DLD1 (cell line): ENCODE data around the gene CAPN9.

Source experiments
- in situ Hi-C: cut with HindIII; loops from 2 replicates; pipeline ENCODE4 v1.10.0; 2017; ENCODE audit warnings: low sequenced_read_pairs

CAPN9 gene

DNA sequence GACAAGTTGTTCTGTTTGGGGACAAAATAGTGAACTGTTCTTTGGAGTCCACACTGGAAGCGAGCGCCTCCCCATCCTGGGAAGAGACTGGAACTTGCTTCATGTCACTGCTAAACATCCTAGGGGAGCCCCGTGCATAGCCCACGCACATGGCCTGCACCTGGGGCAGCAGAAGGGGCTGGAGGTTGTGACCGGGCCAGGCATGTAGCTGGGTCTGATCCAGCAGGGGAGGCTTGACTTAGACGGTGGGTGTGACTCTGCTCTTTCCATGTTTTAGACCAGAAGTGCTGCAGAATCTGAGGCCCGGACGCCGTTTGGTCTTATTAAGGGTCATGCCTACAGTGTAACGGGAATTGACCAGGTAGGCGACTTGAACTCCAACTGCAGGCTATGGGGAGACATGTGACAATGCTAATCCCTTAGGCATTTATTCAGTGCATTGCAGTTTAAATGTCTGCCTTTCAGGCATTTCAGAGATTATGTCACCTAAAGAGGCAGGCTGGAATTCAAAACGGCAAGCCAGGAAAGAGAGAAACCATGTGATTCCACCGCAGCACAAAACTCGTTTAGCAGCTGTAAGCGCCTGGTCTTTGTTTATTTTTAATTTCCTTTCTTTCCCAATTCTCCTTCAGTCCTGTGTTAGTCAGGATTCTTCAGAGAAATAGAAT is 21.8 kb downstream of the CAPN9 start:
- in situ Hi-C loops: no loop called here

DNA sequence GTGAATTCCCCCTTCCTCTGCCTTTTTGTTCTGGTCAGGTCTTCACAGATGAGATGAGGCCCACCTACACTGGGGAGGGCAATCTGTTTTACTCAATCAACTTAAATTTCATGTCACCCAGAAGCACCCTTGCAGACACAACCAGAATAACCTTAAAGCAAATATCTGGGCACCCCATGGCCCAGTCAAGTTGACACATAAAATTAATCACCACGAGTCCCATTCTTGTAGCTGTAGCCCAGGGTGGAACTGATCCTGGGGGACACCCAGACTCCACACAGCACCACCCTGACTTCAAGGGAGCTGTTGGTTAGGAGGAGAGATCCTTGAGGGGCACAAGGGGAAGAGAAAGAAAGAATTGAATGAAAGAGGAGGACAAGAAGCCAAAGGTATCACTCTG is 23.1 kb downstream of the CAPN9 start:
- in situ Hi-C loops: no loop called here

DNA sequence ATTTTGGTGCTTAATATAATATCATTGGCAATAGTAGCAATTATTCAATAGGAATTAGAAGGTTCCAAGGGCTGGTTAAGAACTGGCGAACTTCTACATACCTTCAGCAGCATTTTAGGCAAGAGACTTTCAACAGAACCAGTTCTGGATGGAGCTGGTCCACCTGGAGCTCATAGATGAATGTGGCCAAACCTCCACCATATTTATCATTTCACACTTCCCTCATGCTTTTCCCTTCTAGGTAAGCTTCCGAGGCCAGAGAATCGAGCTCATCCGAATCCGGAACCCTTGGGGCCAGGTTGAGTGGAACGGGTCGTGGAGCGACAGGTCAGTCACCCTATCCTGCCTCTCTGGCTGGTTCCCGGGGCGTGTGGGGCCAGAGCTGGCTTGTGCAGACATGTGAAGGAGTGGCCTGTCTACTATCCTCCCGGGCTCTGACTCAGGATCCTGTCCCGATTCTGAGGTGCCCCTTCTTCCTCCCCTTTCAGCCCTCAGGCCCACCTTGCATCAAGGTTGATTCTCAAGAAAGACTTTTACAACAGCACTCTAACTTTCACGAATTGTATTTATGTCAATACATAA is 24.7 kb downstream of the CAPN9 start:
- in situ Hi-C loops: no loop called here

DNA sequence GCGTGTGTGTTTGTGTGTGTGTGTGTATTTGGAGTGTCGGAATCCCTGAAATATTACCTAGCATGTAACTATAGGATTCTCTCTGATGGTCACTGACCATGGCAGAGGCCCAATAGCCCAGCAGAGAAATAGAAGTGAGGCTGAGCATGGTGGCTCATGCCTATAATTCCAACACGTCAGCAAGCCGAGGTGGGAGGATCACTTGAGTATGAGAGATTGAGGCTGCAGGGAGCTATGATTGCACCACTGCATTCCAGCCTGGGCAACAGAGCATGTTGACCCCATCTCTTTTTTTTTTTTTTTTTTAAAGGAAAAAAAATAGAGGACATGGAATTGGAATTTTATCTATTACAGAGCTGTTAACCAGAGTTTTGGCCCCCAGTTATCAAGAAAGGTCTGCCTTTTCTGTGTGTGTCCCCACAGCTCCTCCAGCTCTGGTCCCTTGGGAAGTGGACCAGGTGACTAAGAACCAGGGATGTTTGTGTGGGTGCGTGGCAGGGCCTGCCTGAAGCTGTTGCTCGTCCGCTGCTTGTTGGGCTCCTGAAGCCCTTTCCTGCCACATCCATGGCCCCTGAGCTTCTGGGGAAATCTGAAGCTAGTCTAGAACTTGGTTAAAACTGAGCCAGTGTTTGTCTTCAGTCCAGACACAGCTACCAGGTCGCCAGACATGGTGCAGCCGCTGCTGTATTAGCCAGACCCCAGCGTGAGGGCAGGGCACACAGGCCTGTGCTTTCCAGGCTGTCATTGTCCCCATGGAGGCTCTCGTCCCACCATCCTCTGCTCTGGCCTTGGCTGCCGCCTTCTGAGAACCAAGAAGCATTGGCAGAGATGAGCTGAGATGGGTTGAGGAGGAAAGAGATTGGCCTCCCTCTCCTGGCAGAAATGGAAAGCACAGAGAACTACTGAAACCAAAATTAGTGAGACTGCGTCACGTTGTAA is 25.5 kb downstream of the CAPN9 start:
- in situ Hi-C loops: no loop called here

DNA sequence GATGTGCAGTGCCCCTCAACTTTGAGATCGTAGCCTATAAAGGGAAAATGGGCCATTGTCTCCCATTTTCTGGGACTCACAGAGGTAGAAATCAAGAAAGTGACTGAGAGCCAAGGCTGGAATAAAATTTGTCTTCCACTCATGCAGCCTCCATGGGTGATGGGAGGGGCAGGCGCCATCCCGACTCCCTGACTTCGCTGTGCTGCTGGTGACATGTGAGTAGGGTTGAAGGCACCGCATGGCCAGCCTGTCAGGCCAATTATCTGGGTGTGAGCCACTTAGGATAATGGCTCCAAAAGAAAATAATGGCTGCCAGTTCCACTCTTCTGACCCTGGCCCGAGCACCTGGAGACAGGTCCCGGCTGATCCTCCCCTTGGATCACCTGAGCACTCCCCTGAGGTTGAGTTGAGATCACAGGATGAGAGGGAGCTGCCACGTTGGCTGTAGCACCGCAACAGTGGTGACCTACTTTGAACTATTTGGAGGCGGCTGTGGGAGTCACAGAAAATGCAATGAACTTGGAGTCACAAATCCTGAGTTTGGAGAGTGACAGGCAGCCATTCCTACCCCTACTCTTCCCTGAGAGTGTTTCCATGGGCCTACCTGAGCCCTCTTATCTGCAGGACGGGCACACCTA is 26.3 kb downstream of the CAPN9 start:
- in situ Hi-C loops: no loop called here

DNA sequence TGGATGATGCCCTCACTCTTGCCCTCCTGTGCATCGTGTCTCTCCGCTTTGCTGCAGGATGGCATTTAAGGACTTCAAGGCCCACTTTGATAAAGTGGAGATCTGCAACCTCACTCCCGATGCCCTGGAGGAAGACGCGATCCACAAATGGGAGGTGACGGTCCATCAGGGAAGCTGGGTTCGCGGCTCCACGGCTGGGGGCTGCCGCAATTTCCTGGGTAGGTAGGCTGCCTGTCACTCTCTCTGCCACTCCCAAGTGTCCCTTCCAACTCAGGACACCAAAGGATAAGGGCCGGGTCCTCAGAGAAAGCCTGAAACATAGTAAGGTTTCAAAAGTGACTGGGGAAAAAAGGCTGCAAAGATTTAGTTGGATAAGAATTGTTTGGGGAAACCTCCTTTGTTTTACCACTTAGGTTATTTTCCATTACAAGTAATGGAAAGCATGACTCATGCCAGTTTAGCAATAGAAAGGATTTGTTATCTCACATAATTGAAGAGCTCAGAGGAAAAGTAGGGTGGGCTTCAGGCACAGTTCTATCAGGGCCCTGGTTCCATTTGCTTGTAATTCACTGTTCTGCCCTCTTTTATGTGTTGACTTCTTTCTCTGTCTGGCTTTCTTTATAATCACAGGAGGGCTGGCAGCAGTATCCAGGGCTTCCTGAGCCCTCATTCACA is 31.9 kb downstream of the CAPN9 start:
- in situ Hi-C loops: no loop called here

DNA sequence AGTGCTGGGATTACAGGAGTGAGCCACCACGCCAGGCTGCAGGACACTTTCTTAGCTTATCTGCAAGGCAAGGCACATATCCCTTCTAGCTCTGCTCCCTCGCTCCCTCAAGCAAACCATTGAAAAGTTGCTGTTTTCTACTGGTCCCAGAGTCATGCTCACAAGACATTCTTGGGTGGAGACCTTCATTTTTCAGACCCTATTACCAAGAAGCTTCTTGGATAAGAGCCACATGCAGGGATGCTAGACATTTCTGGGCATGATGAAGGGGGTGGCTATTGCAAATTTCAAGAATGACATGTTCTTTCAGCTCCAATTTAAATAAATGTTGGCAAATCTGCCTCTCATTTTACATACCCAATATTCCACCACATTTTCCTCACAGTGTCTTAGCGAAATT is 33.9 kb downstream of the CAPN9 start:
- in situ Hi-C loops: no loop called here

DNA sequence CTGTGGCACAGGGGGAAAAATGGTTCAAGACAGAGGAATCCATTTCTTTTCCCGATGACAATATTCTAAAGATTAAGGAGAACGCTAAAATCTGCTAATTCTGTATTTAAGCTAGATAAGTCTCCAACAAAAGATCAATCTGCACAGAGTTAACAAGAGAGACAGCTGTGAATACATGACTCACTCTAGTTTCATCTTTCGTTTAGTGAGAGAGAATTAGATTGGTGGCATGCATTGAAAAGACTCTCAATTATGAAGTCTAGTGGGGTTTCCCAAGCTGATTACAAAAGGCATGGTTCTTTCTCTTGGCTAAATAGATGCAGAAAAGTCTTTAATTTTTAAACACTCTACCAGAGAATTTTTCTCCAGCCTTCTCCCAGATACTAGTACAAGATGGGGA is 34.4 kb downstream of the CAPN9 start:
- in situ Hi-C loops: no loop called here

DNA sequence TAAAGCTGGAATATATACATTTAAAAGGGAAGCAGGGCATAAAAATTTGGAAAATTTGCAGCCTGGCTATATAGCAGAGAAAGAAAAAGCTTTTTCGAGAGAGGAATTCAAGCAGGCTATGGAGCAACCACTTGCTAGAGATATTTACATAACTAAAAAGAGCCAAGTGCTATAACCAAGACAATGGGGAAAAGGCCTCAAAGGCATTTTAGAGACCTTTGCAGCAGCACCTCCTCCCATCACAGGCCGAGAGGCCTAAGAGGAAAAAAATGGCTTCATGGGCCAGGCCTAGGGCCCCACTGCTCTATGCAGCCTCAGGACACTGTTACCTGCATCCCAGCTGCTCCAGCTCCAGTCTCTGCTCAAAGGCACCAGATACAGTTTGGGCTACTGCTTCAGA is 37.0 kb downstream of the CAPN9 start:
- in situ Hi-C loops: no loop called here

DNA sequence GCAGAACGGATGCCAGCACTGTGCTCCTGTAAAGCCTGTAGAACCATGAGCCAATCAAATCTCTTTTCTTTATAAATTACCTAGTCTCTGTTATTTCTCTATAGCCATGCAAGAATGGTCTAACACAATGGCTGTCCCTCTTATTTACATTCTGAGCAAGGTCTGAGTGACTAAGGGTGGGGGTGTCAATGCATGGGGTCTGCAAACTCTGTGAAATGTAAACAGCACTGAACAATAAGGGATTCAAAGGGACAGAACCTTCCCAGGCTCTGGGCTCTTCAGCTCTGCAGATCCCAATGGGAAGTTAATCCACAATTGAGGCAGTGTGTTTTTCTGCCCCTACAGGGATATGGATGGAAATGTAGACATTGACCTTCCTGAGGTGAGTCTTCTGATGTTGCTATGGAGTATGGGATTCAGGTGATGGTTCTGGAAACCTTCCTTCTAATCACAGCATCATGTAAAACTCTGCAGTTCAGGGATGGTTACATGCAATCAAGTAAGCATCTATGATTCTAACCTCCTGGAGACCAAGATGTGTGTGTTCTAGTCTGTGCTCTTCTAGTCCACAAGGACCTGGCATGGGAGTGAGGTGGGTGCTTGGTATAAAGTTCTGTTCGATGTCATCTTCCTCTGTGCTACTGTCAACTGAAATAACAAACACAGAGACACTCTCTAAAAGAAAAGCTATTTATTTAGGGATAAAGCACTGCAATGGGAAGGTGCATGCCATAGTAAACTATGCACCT is 38.6 kb downstream of the CAPN9 start:
- in situ Hi-C loops: no loop called here

DNA sequence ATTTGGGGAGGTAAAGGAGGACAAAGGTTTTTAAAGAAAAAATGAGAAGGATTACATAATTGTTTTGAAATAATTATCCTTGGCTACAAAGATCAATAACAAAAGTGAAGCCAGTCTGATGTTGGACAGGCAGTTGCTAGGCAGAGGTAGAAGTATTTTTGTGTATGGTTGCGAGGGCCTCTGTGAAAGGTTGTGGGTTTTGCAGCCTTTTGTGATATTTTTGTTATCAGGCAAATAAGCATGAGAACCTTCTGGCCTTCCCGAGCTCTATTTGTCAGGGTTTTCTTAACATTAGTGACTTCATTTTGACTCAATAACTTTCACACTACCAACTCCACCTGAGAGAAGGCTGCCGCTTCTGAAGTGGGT is 39.2 kb downstream of the CAPN9 start:
- in situ Hi-C loops: no loop called here

DNA sequence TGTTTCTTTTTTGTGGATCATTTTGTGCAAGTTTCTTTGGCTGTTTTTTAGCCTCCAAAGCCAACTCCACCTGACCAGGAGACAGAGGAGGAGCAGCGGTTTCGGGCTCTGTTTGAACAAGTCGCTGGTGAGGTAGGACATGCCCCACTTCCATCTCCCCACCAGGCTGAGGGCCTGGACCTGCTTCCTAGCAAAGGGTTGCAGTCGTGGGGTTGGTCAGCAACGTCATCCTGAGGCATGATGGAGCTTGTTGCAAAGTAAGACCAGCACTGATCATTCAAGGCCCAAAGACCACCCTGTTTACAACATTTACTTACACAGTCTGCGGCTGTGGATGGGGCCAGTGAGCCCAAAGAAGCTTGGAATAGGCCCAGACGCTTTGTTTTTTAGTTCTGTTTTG is 40.3 kb downstream of the CAPN9 start:
- in situ Hi-C loops: no loop called here

DNA sequence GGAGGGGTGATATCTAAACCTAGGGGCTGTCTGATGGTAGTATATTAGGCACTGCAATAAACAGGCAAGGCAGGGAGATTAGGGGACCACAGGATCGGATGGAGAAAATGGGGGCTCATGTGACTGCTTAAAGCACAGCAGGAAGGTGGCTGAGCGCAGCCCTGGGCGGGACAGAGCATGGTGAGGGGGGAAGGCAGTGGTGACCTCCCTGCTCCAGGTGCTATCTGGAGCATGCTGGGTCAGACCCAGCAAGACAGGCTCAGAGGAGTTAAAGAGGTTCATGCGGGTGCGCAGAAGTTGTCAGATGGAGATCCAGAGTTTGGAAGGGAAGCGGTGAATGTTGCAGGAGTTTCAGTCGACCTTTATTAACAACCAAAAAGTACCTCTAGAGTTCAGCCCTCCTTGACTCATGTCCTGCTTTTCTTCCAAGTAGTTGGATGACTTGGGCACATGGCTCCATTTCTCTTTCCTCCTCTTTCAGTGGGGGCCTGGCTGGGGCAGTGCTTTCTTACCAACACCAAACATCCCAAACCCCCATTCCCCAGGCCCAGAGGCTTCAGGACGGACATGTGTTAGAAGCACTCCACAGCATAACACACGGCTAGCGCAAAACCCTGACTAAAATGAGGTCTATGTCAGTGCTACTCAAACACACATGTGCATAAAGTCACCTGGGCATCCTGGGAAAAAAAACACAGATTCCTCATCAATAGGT is 41.5 kb downstream of the CAPN9 start:
- in situ Hi-C loops: no loop called here

DNA sequence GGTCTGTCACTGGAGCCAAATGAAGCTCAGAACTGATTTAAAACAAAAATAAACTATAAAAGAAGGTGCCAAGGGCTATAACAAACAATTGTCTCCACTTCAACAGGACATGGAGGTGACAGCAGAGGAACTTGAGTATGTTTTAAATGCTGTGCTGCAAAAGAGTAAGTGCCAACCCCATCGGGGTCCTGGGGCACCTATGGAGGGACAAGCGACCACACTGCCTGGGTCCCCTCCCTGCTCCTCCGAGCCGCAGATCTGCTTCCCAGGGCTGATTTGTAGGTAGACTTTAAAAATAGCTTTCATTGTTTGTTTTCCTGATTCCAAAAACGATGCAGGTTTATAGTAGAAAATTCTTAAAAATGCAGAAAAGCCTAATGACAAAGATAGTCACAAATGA is 42.8 kb downstream of the CAPN9 start:
- in situ Hi-C loops: no loop called here

DNA sequence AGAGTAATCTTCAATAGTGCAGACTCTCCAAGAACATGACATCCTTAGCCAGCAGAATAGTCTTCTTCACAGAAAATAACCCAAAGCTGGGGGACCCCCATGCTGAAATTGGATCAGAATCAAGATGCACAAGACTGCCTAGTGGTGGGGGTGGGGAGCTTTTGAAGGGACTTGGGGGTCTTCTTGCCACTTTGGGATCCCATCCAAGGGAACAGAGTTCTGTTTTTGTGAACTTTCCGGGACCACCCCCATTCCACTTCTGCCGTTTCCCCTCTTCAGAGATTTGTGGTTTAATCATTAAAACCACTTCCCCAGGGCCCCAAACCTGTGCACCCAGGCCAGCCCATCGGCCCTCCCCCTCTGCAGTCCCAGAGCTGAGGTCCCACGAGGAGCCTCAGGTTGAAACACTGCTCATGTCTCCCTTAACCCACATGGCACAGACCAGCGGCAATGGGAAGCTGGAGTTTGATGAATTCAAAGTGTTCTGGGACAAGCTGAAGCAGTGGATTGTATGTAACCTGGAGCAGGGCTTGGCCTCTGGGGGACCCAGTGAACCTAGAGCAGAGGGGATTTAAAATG is 44.9 kb downstream of the CAPN9 start:
- in situ Hi-C loops: no loop called here

DNA sequence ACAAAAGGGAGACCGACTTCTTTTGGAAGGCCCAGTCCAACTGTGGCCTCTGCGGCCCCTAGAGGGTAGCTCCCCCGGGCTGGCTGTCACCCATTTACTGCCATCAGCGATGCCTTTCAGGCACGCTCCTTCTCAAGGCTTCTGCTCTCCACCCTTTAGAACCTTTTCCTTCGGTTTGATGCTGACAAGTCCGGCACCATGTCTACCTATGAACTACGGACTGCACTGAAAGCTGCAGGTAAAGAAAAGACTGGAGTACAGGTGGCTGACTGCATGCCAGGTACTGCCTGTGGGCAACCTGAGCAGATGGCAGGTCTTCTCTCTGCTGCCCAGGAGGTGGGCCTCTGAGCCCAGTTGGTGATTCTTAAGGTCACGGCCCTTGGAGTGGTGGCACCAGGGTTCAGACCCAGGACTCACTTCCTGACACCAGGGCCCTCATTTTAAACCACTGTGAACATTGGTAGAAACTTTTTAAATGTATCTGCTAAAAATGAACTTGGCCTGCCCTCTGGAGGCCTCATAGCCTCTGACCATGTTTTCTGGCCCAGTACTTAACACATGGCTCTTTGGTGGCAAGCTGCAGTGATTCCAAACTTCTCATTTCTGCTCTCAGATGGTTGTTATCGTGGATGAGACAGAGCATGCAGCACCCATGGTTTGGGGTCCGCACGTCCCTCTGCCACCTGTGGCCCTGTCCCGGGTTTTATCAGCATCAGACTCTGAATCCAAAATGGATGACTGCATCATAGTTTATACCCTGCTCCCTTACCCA is 45.7 kb downstream of the CAPN9 start:
- in situ Hi-C loops: no loop called here

DNA sequence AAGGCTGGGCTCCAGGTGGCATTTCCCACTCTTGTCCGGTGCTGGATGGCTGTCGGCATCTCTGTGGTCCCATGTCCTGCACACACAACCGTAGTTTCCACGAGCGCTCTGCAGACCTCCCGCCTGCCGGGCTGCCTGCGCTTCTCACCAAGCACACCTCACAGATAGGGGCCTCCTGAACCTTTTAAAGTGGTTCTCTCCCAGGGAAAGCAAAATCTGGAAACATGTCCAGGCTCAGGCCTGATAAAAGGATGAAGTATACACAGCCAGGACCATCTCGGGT is 46.2 kb downstream of the CAPN9 start:
- in situ Hi-C loops: no loop called here

DNA sequence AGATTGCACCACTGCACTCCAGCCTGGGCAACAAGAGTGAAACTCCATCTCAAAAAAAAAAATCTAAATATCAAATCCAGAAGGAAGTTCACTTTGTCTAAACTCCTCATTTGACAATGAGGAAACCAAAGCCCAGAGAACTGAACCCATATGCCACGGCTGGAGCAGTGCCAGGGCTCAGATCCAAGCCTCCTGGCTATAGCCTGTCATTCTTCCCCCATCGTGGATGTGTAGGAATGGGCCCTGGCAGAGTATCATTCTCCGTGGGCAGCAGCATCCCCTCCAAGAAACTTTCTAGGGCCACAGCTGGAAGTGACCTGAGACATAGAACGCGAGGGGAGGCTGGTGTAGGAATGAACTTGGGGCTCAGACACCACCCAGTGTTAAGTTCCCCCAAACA is 47.2 kb downstream of the CAPN9 start:
- in situ Hi-C loops: no loop called here
